Skeletal muscle cell (primary cell): Measurements from ENCODE around the gene NUDT16.
"Not testable (repeated sequence)": the region's sequence is repeated elsewhere in the genome, so short reads cannot be mapped to it uniquely, and the experiment has no call there.

Experiments used
- DNase-seq: peaks from one replicate; pipeline ENCODE4 v3.0.0-alpha.2; 2010; ENCODE audit warnings: low read depth
- H3K4me3 ChIP-seq: 2 replicates; pipeline ENCODE4 v1.5.1; 2011; ENCODE audit warnings: low read depth, mild to moderate bottlenecking, control low read depth, low read length, moderate library complexity

Gene NUDT16

DNA sequence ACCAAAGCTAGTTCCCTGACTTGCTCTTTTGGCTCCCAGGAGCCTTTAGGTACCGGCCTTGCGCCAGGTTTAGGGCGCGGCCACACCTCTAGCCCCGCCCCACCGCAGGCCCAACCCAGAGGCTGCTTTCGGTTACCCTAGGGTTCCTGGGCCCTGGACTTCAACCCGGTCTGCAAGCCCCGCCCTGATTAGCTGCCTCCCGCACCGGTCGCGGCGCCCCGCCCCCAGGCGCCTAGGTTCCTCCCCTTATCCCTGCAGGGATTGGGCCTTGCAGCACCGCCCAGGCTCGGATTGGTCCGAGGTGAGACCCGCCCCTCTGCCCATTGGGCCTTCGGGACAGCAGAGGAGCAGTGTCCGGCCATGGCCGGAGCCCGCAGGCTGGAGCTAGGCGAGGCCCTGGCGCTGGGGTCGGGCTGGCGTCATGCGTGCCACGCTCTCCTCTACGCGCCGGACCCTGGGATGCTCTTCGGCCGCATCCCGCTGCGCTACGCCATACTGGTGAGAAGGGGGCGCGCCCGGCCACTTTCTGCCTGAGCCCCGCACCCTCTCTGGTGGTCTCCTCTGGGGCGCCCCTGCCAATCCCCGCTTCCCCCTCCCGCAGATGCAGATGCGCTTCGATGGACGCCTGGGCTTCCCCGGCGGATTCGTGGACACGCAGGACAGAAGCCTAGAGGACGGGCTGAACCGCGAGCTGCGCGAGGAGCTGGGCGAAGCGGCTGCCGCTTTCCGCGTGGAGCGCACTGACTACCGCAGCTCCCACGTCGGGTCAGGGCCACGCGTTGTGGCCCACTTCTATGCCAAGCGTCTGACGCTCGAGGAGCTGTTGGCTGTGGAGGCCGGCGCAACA is at the start of gene NUDT16:
NUDT16 (plus strand) TSS at position 330 of the 847 bp plus-strand sequence; CDS start at position 361, 31 bp downstream.
- peak; percentile 97 for DNase-seq
- H3K4me3 ChIP-seq: peak within 1 kb of the TSS; percentile 90

GRCh38 chr3:131338948-131339640 is 42.5 kb upstream of the NUDT16 start:
- no peak overlapping the region for H3K4me3 ChIP-seq
- no peak for DNase-seq

GRCh38 chr3:131341761-131342160 is 39.8 kb upstream of the NUDT16 start:
- DNase-seq: no peak
- no peak overlapping the region for H3K4me3 ChIP-seq

DNA sequence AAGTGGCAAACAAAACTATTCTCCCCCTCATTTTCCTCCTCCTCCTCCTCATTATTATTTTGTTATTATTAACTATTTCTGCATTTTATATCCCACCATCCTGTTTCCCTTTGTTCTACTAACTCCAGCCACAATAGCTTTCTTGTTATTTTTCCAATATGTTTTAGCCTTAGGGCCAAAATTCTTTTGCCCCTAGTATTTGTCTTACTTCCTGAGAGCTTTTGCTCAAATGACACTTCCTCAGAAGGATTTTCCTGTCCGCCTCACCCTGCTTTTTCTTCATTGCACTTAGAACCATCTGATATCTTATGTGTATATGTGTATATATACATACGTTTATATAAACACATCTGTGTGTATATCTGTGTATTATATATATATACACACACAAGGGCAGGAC is 32.7 kb upstream of the NUDT16 start:
- H3K4me3 ChIP-seq: no peak overlapping the region
- DNase-seq: no peak

DNA sequence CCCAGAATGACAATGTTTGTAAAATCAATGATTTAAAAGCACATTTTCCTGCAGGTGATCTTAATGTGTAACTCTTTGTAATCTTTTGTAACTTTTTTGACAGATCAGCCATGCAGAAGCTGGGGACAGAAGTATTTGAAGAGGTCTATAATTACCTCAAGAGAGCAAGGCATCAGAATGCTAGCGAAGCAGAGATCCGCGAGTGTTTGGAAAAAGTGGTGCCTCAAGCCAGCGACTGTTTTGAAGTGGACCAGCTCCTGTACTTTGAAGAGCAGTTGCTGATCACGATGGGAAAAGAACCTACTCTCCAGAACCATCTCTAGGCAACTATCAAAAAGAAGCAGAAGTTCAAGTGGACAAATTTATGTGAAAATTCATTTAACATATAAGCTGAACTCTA is 32.1 kb upstream of the NUDT16 start:
- no peak for DNase-seq

GRCh38 chr3:131349946-131350347 is 31.6 kb upstream of the NUDT16 start:
- no peak overlapping the region for H3K4me3 ChIP-seq

More for the DNA sequence above, 32.1 kb upstream of the NUDT16 start:
- H3K4me3 ChIP-seq: no peak overlapping the region

GRCh38 chr3:131350506-131350905 is 31.1 kb upstream of the NUDT16 start:
- DNase-seq: peak; percentile 26
- no peak overlapping the region for H3K4me3 ChIP-seq

More at GRCh38 chr3:131349946-131350347, 31.6 kb upstream of the NUDT16 start:
- DNase-seq: no peak

GRCh38 chr3:131353016-131353877 is 28.3 kb upstream of the NUDT16 start:
- DNase-seq: no peak

GRCh38 chr3:131353986-131354385 is 27.6 kb upstream of the NUDT16 start:
- no peak for DNase-seq
- H3K4me3 ChIP-seq: no peak overlapping the region

More at GRCh38 chr3:131353016-131353877, 28.3 kb upstream of the NUDT16 start:
- H3K4me3 ChIP-seq: no peak overlapping the region

DNA sequence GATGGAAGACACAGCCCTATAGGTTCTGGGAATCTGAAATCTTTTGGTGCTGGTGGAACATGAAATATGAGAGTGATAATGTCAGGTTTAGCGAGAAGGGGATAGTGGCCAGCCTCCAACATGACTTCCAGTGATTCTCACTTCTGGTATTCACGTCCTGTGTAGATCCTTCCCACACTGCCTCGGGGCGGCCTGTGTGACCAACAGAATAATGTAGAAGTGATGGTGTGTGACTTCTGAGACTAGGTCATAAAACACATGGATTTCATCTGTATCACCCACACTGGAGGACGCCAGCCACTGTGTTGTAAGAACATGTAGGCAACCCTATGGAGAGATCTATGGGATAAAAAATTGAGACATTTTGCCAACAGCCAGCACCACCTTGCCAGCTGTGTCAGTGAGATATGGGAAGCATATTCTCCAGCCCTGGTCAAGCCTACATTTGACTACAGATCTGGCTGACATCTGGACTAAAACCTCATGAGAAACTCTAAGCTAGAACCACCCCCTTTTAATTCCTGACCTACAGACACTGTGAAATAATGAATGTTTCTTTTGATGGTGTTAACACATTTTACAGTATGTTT is 25.5 kb upstream of the NUDT16 start:
- H3K4me3 ChIP-seq: no peak overlapping the region
- DNase-seq: no peak

- no peak overlapping the region for H3K4me3 ChIP-seq
- no peak for DNase-seq
Observed at GRCh38 chr3:131357275-131357674, 24.3 kb upstream of the NUDT16 start.

DNA sequence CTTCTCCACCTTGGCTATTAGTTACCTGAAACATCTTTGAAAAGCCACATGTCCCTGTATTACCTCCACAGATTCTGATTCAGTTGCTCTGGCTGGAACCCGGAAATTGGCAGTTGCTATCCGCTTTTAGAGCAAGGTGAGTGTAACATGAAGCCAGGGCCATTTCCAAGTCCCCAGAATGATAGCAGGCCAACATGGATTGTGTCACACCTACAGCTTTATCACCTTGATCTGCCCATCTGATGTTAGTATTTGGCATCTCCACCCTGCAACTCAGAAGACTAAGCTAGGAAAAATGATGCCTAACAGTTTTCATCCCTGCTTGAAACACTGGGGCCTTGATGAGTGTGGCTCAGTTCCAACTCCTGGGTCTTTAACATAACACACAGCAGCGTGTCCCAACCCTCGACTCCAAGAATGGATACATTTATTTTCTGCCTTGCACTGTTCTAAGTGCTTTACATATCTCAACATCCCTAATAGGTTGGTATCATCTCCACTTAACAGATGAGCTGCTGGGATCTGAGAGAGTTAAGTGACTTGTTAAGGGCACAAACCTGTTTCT is 21.3 kb upstream of the NUDT16 start:
- DNase-seq: no peak
- H3K4me3 ChIP-seq: no peak overlapping the region

DNA sequence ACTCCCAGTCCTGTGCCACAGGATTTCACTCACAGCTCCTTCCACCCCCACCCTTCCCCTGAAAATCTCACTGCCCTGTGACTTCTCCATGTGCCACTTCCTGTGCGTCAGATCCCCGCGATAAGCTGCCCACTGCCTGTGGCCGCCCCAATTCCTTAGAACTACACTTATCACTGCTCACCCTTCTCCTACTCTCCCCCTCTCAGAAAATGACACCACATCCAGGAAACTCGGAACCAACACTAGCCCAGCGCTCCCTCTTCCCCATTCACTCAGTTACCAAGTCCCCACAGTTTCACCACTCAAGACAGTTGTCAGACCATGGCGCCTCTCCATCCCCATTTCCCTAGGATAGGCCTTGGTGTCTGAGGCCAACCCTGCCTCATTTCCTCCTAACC is 20.5 kb upstream of the NUDT16 start:
- DNase-seq, H3K4me3 ChIP-seq: not testable (repeated sequence)

DNA sequence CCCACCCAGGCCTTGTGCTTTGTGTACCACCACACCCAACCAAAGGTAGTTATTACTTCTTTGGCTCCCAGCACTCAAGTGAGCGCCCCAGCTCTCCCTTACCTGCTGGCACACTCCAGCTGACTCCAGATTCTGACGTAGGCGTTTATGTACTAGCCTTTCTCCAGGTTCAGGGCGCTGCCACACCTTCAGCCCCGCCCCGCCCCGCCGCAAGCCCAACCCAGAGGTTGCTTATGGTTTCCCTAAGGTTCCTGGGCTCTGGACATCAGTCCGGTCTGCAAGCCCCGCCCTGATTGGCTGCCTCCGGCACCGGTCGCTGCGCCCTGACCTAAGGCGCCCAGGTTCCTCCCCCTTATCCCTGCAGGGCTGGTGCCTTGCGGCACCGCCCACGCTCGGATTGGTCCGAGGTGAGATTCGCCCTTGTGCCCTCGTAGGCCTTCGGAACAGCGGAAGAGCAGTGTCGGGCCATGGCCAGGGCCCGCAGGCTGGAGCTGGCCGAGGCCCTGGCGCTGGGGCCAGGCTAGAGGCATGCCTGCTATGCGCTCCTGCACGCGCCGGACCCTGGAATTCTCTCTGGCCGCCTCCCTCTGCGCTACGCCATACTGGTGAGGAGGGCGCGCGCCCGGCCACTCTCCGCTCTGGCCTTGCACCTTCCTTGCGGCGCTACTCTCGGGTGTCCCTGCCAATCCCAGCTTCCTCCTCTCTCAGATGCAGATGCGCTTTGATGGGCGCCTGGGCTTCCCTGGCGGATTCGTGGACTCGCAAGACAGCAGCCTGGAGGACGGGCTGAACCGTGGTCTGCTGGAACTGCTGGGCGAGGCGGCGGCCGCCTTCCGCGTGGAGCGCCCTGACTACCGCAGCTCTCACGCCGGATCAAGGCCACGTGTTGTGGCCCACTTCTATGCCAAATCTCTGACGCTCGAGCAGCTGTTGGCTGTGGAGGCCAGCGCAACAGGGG is 19.8 kb upstream of the NUDT16 start:
- H3K4me3 ChIP-seq: peak overlapping the region; percentile 44
- no peak for DNase-seq

DNA sequence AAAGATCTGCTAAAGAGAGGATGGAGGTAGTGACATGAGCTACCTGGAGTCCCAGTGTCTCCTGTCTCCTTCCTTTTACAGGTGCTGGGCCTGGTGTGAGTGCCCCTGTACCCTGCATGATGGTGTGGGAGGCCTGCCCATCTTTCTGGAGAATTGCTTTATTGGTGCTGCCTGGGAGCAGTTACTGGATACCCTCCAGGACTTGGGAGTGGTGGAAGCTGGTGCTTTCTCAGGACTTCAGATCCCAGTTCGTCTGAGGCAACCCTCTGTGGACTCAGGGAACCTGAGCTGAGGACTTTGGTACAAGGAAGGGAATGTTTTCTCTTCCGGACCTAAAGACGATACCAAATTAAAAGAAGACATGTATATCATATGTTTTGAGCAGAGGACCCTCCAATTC is 18.3 kb upstream of the NUDT16 start:
- H3K4me3 ChIP-seq: no peak overlapping the region
- DNase-seq: no peak

- no peak overlapping the region for H3K4me3 ChIP-seq
- no peak for DNase-seq
Observed at GRCh38 chr3:131370935-131371687, 10.5 kb upstream of the NUDT16 start.

DNA sequence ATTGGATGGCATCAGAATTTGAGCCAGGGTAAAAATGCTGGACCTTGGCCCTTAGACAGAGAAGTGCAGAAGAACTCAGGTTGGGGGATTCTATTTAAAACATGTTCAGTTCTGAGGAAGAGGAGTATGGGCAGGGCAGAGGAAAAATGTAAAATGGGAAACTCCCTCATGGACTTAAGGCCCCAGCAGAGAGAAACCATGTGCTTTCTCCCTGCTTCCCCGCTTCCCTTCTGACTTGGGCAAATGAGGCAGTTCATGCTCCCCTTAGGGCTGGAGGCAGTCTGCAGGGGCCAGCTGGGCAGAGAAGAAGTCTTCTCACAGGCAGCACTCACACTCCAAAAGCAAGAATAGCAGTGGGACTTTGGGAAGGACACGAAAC is 9.9 kb upstream of the NUDT16 start:
- no peak for DNase-seq

More for the DNA sequence above, 9.9 kb upstream of the NUDT16 start:
- H3K4me3 ChIP-seq: no peak overlapping the region
